Fibroblast of villous mesenchyme (primary cell): ENCODE measurements around the gene ARHGDIB. TPM values are rescaled to one million over a fixed set of nuclear protein-coding genes. Genes with fewer than 3 reads are reported as not detected.
A peak's percentile ranks its signal among the peaks of the same experiment; 100 is the strongest.

Experiments used
- DNase-seq: peaks from one replicate; pipeline ENCODE4 v3.0.0-alpha.2; 2010; ENCODE audit warnings: low read depth
- H3K4me3 ChIP-seq: 2 replicates; pipeline ENCODE4 v1.5.1; 2011; ENCODE audit warnings: low read depth, mild to moderate bottlenecking, low read length
- total RNA-seq: library from RNA; depleted of rRNA; stranded (reverse); fragments of >200 nt; gene quantifications from 2 replicates; pipeline ENCODE4 v1.2.3, GENCODE V29; 2012
- TF ChIP-seq, protein P1 (sequence below): IDR thresholded peaks from 2 replicates; pipeline ENCODE4 v1.5.1; 2012; ENCODE audit warnings: low read depth, mild to moderate bottlenecking, low read length; ENCODE audit not compliant: insufficient read depth

The ARHGDIB gene
- total RNA-seq, 1 donor, result 17.3 TPM

GRCh38 chr12:14984766-14985285 lies 23.4 kb upstream of the ARHGDIB start:
- DNase-seq, result no peak
- TF ChIP-seq, protein P1, sequence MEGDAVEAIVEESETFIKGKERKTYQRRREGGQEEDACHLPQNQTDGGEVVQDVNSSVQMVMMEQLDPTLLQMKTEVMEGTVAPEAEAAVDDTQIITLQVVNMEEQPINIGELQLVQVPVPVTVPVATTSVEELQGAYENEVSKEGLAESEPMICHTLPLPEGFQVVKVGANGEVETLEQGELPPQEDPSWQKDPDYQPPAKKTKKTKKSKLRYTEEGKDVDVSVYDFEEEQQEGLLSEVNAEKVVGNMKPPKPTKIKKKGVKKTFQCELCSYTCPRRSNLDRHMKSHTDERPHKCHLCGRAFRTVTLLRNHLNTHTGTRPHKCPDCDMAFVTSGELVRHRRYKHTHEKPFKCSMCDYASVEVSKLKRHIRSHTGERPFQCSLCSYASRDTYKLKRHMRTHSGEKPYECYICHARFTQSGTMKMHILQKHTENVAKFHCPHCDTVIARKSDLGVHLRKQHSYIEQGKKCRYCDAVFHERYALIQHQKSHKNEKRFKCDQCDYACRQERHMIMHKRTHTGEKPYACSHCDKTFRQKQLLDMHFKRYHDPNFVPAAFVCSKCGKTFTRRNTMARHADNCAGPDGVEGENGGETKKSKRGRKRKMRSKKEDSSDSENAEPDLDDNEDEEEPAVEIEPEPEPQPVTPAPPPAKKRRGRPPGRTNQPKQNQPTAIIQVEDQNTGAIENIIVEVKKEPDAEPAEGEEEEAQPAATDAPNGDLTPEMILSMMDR, result no peak
- H3K4me3 ChIP-seq, result no peak overlapping the region

DNA sequence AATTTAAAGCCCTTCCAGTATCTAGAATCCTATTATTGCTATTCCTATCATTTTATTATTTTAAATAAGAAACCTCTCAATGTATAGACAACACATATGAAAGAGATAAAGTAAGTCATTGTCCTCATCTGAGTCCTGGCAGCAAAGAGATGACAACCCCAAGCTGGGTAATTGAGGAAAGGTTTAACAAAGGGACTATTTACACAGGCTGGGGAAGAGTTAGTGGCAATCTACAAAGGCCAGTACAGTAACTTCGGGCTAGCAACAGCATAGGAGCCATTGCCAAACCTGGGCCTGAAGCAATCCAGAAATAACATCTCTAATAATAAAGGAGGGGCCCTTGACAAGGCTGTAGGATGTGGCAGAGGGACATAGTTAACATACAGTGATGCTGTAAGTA lies 22.6 kb upstream of the ARHGDIB start:
- H3K4me3 ChIP-seq, result no peak overlapping the region
- DNase-seq, result no peak
- TF ChIP-seq, protein P1, result no peak

DNA sequence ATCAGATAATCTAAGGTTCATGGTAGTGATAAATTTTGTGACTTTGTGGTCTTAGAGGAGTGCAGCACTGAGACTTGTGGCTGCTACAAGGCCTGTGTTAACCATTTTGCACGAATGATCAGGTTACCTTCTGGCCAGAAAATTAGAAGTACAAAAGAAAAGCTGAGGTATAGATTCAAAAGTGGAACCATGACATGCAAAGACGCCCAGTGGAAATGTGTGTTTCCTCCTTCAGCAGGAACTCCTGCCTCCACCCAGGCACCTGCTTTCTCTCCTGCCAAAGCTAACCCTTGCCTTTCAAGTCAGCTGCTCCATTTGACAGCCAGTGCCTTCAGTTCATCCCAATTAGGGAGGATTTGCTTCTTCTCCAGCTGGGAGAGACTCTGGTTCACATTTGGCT lies 21.6 kb upstream of the ARHGDIB start:
- no peak for DNase-seq
- no peak overlapping the region for H3K4me3 ChIP-seq
- TF ChIP-seq, protein P1, result no peak

- peak; percentile 41 for DNase-seq
Observed at GRCh38 chr12:14982562-14982961, 21.2 kb upstream of the ARHGDIB start.

GRCh38 chr12:14981049-14981448 lies 19.6 kb upstream of the ARHGDIB start:
- TF ChIP-seq, protein P1, result no peak
- no peak for DNase-seq
- no peak overlapping the region for H3K4me3 ChIP-seq

More at GRCh38 chr12:14982562-14982961, 21.2 kb upstream of the ARHGDIB start:
- TF ChIP-seq, protein P1, result no peak
- H3K4me3 ChIP-seq, result no peak overlapping the region

DNA sequence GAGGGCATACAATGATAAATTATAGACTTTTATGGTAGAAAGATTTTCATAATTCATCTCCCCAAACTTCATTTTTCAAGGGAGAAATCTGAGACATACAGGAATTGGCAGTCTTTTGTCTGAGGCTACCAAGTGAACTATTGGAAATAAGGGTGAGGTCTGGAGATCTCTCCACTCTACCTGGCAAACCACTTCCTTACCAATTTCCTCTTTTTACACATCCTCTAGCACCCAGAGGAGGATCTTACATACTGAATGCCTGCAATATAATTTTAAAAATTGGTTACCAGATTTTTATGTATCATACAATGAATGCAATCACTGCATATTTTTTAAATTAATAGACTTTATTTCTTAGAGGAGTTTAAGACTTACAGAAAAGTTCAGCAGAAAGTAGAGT lies 18.1 kb upstream of the ARHGDIB start:
- no peak overlapping the region for H3K4me3 ChIP-seq
- TF ChIP-seq, protein P1, result no peak
- no peak for DNase-seq

DNA sequence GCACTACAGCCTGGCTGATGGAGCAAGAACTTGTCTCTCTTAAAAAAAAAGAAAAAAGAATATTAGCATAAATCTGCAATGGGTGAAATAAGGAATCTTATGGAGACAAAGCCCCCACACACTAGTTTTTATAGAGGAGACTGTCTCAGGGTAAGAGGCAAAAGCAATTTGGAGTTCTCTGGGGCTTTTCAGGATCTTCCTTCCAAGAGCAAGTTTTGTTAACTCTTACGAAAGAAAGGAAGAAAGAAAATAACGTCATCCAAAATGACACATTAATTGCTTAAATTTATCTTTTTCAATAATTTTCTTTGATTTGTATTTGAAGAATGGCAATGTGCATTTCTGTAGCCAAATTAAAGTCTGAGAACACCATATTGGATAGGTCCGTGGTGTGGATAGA lies 15.3 kb upstream of the ARHGDIB start:
- TF ChIP-seq, protein P1, result no peak
- no peak for DNase-seq
- no peak overlapping the region for H3K4me3 ChIP-seq
